ENCODE measurements around the gene TMEM61. TPM values are rescaled to one million over a fixed set of nuclear protein-coding genes. Genes with fewer than 3 reads are reported as not detected.
A peak's percentile ranks its signal among the peaks of the same experiment; 100 is the strongest.
"Not testable (repeated sequence)": the region's sequence is repeated elsewhere in the genome, so short reads cannot be mapped to it uniquely, and the experiment has no call there.

The TMEM61 gene
- total RNA-seq = not detected

DNA sequence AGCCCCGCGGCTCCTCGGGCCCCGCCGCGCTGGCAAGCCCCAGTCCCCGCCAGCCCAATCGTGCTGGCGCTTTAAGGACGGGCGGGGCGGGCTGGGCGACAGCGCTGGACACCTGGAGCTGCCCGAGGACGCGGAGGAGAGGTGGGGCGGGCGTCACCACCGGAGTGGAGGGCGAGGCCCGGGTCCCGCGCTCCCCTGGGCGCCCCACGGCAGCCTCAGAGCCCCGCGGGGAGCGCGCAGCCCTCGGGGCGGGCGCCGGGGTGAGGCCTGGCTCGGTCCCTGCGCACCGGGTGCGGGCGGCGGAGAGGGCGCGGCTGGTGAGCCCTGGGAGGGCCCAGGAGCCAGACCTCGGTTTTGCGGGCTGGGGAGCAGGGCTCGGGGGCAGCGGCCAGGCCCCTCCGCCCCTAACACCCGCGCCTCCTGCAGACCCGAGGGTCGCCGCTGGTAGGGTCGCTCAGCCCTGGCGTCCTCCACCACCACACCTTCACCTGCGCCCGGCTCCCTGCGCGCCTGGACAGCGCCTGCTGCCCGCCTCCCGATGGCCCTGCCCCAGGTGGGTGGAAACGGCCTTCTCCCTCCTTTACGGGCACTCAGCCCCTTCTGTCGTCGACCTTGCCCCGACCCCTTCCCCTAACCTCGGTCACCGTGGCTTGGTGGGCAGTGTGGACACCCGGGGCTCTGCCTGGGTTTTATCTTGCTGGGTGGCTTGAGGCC is at the start of gene TMEM61:
TSS of gene TMEM61 (plus strand) at position 101 of the 714 bp plus-strand sequence. CDS start at position 539, 438 bp downstream.
- Mint-ChIP-seq H3K36me3 (no peaks in the 10 kb centered on the region), H3K27me3 (peaks cover 33% of the 10 kb centered on the region), H3K9me3 (no peaks in the 10 kb centered on the region), H3K4me3 (no peak within 1 kb of the TSS), H3K27ac (no peak within 1 kb of the TSS), H3K4me1 (ENCODE audit: low read depth) (no peaks in the 10 kb centered on the region)
- CTCF ChIA-PET = interaction anchor here (2.2 kb wide), 1 partner anchor 36 kb away, joined by 9 read pairs; no protein-coding TSS in a partner anchor
- POLR2A ChIA-PET = no interaction called here
- DNase-seq = no peak
- intact Hi-C loops (cut with micrococcal nuclease) = no loop called here

DNA sequence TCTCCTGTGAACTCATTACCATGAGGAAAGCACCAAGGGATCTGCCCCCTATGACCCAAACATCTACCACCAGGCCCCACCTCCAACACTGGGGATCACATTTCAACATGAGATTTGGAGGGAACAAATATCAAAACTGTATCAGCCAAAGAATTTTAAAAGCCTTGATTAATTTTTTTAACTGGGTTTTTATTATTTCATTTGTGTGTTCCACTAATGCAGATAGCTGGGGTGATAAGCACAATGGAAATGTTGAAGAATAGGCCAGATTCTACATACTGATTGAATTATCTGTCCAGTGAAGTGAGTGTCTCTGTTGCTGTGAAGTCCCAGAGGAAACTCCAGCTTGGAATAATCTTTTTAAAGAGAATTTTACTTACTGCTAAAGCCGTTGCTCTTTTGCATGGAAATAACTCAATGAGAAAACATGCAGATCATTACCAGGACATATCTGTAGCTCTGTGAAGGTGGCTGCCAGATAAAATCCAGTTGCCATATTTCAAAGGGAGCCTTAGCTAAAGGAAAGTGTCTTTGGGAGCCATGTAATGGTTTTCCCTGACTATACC is 49.1 kb upstream of the TMEM61 start:
- intact Hi-C loops (cut with micrococcal nuclease) = no loop called here
- Mint-ChIP-seq H3K4me1 (ENCODE audit: low read depth) (no peaks in the 10 kb centered on the region), H3K4me3 (no peak overlapping the region), H3K27ac (no peak overlapping the region), H3K9me3 (peaks cover 2% of the 10 kb centered on the region), H3K27me3 (peaks cover 13% of the 10 kb centered on the region), H3K36me3 (no peaks in the 10 kb centered on the region)
- CTCF ChIA-PET = interaction anchor here (0.6 to 2.1 kb wide), 3 partner anchors 14 to 91 kb away, joined by 3 to 12 read pairs (median 5); no protein-coding TSS in a partner anchor
- POLR2A ChIA-PET = no interaction called here
- no peak for DNase-seq

DNA sequence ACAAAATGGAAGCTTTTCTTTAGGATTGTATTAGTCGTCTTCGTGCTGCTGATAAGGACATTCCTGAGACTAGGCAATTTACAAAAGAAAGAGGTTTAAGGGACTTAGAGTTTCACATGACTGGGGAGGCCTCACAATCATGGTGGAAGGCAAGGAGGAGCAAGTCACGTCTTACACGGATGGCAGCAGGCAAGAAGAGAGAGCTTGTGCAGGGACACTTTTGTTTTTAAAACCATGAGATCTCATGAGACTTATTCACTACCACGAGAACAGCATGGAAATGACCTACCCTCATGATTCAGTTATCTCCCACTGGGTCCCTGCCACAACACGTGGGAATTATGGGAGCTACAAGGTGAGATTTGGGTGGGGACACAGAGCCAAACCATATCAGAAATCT is 46.3 kb upstream of the TMEM61 start:
- H3K4me1 Mint-ChIP-seq (ENCODE audit: low read depth); H3K9me3 Mint-ChIP-seq; H3K4me3 Mint-ChIP-seq; H3K27ac Mint-ChIP-seq; DNase-seq; intact Hi-C loops (cut with micrococcal nuclease); H3K36me3 Mint-ChIP-seq; POLR2A ChIA-PET: not testable (repeated sequence)
- CTCF ChIA-PET = interaction anchor here (1.1 to 1.8 kb wide), 3 partner anchors 11 to 88 kb away, joined by 3 to 13 read pairs (median 3); no protein-coding TSS in a partner anchor
- peaks cover 22% of the 10 kb centered on the region for H3K27me3 Mint-ChIP-seq

DNA sequence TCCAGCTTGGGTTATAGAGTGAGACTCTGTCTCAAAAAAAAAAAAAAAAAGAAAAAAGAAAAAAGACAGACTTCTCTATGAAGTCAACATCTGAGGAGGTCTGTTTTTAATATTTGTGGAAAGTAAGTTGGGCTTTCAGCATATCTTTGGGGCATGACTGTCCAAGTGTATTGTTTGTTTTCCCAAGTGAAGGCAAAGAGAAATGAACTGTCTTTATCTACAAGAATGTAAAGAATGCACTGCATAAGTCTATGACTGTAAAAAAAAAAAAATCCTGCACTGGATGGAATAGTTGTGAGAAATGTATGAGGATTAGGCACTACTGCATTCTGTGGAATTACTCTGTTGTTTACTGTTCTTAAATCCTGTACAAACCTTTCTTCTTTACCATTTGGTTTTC is 45.6 kb upstream of the TMEM61 start:
- H3K27ac Mint-ChIP-seq = no peak overlapping the region
- H3K4me3 Mint-ChIP-seq = no peak overlapping the region
- ChIA-PET POLR2A (no interaction called here), CTCF (interaction anchor here (1.0 to 1.8 kb wide), 4 partner anchors 10 to 87 kb away, joined by 3 to 13 read pairs (median 3); no protein-coding TSS in a partner anchor)
- peaks cover 8% of the 10 kb centered on the region for H3K4me1 Mint-ChIP-seq (ENCODE audit: low read depth)
- H3K9me3 Mint-ChIP-seq = peaks cover 2% of the 10 kb centered on the region
- H3K27me3 Mint-ChIP-seq = peaks cover 22% of the 10 kb centered on the region
- intact Hi-C loops (cut with micrococcal nuclease) = no loop called here
- DNase-seq = no peak
- H3K36me3 Mint-ChIP-seq = peaks cover 2% of the 10 kb centered on the region

DNA sequence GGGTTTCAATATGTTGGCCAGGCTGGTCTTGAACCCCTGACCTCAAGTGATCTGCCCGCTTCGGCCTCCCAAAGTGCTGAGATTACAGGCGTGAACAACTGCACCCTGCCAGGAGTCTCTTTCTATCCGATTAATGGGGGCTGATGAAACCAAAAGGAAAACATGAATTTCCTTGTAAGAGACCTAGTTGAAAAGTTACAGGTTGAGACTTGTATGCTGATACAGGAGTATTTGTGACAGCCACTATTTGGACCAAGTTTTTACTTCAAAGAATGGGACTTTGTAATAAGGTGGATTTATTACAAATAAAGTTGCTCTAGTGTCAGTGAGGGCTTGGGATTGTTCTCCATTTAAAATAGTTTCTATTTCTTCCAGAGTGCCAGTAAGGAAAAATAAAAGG is 43.6 kb upstream of the TMEM61 start:
- Mint-ChIP-seq H3K4me1 (ENCODE audit: low read depth) (peaks cover 9% of the 10 kb centered on the region), H3K27me3 (peaks cover 20% of the 10 kb centered on the region), H3K9me3 (no peaks in the 10 kb centered on the region), H3K27ac (no peak overlapping the region), H3K36me3 (peaks cover 2% of the 10 kb centered on the region), H3K4me3 (no peak overlapping the region)
- intact Hi-C loops (cut with micrococcal nuclease) = no loop called here
- CTCF ChIA-PET = no interaction called here
- DNase-seq = no peak
- POLR2A ChIA-PET = no interaction called here

DNA sequence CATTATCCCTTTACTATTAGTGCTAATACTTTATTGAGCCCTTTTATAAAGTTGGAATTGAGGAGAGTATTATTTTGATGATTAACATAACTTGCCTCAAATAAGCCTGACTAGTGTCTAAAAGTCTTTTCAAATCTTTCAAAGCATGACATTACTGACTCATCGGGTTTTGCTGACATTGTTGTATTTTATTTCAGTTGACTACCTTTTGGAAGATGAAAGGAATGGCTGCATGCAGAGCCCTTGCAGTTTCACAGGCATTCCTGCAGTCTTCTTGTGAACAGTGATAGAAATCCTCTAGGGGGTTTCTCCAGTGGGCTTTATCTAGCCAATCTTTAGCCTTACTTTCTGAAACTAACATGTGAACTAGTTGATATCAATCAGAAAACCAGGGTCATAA is 43.0 kb upstream of the TMEM61 start:
- intact Hi-C loops (cut with micrococcal nuclease) = no loop called here
- H3K4me3 Mint-ChIP-seq = no peak overlapping the region
- peaks cover 9% of the 10 kb centered on the region for H3K4me1 Mint-ChIP-seq (ENCODE audit: low read depth)
- H3K36me3 Mint-ChIP-seq = peaks cover 2% of the 10 kb centered on the region
- H3K9me3 Mint-ChIP-seq = no peaks in the 10 kb centered on the region
- CTCF ChIA-PET = no interaction called here
- H3K27ac Mint-ChIP-seq = no peak overlapping the region
- POLR2A ChIA-PET = no interaction called here
- DNase-seq = no peak
- peaks cover 20% of the 10 kb centered on the region for H3K27me3 Mint-ChIP-seq

DNA sequence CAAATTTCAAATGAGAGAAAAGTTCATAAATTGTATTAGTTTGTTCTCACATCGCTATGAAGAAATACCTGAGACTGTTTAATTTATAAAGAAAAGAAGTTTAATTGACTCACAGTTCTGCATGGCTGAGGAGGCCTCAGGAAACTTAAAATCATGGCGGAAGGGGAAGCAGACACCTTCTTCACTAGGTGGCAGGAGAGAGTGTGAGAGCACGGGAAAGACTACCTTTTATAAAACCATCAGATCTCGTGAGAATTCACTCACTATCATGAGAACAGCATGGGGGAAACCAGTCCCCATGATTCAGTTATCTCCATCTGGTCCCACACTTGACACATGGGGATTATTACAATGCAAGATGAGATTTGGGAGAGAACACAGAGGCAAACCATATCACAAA is 41.5 kb upstream of the TMEM61 start:
- intact Hi-C loops (cut with micrococcal nuclease); POLR2A ChIA-PET; DNase-seq; H3K36me3 Mint-ChIP-seq; H3K9me3 Mint-ChIP-seq; H3K27ac Mint-ChIP-seq; H3K4me1 Mint-ChIP-seq (ENCODE audit: low read depth); H3K4me3 Mint-ChIP-seq: not testable (repeated sequence)
- CTCF ChIA-PET = interaction anchor here (1.2 to 5.5 kb wide), 4 partner anchors 9 to 83 kb away, joined by 3 to 24 read pairs (median 14); no protein-coding TSS in a partner anchor
- peaks cover 17% of the 10 kb centered on the region for H3K27me3 Mint-ChIP-seq

DNA sequence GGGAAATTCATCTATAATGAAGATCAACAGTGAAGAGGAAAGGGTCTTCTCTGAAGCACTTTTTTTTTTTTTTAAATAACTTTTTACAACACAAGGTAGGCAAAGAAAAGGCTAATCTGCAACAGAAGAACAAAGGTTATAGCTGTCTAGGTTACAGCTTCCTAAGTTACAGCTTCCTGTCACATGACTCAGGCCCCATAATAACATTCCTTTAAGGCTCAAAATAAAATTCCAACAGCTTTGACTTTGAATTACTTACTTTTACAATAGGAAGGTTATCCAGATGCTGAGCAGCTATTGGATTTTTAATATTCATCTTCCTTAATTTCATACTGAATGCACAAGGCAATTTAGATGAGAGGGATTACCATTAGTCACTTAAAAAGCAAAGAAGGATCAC is 40.4 kb upstream of the TMEM61 start:
- no peak overlapping the region for H3K27ac Mint-ChIP-seq
- POLR2A ChIA-PET = no interaction called here
- CTCF ChIA-PET = interaction anchor here (1.9 to 5.5 kb wide), 3 partner anchors 9 to 82 kb away, joined by 9 to 24 read pairs (median 20); no protein-coding TSS in a partner anchor
- peaks cover 2% of the 10 kb centered on the region for H3K36me3 Mint-ChIP-seq
- peaks cover 12% of the 10 kb centered on the region for H3K27me3 Mint-ChIP-seq
- no peaks in the 10 kb centered on the region for H3K9me3 Mint-ChIP-seq
- intact Hi-C loops (cut with micrococcal nuclease) = no loop called here
- no peak overlapping the region for H3K4me3 Mint-ChIP-seq
- peaks cover 9% of the 10 kb centered on the region for H3K4me1 Mint-ChIP-seq (ENCODE audit: low read depth)
- DNase-seq = no peak

DNA sequence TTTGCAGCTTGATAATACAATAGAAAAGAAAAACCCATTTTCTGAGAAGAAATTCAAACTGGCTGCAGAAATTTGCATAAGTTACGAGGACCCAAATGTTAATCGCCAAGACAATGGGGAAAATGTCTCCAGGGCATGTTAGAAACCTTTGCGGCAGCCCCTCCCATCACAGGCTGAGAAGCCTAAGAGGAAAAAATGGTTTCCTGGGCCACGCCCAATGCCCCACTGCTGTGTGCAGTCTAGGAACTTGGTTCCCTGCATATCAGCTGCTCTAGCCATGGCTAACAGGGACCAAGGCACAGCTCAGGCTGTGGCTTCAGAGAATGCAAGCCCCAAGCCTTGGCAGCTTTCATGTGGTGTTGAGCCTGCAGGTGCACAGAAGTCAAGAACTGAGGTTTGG is 37.5 kb upstream of the TMEM61 start:
- no peak for DNase-seq
- Mint-ChIP-seq H3K36me3 (no peaks in the 10 kb centered on the region), H3K4me3 (no peak overlapping the region), H3K9me3 (no peaks in the 10 kb centered on the region), H3K4me1 (ENCODE audit: low read depth) (peaks cover 11% of the 10 kb centered on the region), H3K27me3 (no peaks in the 10 kb centered on the region), H3K27ac (no peak overlapping the region)
- ChIA-PET POLR2A (no interaction called here), CTCF (interaction anchor here (1.8 to 5.5 kb wide), 2 partner anchors 54 to 79 kb away, joined by 5 to 24 read pairs; no protein-coding TSS in a partner anchor)
- intact Hi-C loops (cut with micrococcal nuclease) = no loop called here

DNA sequence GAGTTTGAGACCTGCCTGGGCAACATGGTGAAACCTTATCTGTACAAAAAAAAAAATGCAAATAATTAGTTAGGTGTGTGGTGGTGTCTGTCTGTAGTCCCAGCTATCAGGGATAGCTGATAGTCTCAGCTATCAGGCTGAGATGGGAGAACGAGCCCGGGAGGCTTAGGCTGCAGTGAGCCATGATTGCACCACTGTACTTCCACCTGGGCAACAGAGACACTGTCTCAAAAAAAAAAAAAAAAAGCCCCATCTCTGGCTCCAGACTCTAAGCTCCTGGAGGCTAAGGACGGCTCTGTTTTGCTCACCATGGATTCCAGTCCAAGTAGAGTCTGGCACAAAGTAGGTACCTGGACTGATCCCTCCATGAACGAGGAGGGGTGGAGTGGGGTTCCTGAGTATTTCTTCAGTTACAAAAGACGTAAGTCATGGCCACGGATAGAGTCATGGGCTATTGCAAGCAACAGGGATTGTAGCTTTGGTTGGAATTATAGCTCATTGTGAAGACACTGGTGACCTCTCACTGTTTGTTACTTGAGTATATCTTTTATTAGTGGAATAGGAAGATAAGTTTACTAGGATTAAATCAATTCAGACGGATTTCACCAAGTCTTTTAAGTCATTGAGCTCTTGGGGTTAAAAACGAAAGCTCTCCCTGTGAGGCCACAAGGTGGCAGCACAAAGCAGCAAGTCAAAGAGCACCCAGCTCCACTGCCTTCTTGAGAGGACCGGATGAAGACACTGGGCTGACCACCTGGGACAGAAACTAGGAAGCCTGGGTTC is 35.6 kb upstream of the TMEM61 start:
- H3K4me1 Mint-ChIP-seq (ENCODE audit: low read depth) = peaks cover 5% of the 10 kb centered on the region
- intact Hi-C loops (cut with micrococcal nuclease) = loop anchor here (1.0 kb wide), 2 partner anchors 52 to 78 kb away; no protein-coding TSS in a partner anchor
- no peak overlapping the region for H3K27ac Mint-ChIP-seq
- H3K4me3 Mint-ChIP-seq = no peak overlapping the region
- CTCF ChIA-PET = interaction anchor here (0.6 to 10.0 kb wide), 44 partner anchors 8 to 1765 kb away, joined by 3 to 261 read pairs (median 4); partner anchors contain the start of genes BSND, DHCR24 and TMEM61
- POLR2A ChIA-PET = interaction anchor here (0.8 kb wide), 1 partner anchor 52 kb away, joined by 4 read pairs; no protein-coding TSS in a partner anchor
- no peaks in the 10 kb centered on the region for H3K9me3 Mint-ChIP-seq
- peak; percentile 79 for DNase-seq
- H3K27me3 Mint-ChIP-seq = no peaks in the 10 kb centered on the region
- H3K36me3 Mint-ChIP-seq = no peaks in the 10 kb centered on the region

DNA sequence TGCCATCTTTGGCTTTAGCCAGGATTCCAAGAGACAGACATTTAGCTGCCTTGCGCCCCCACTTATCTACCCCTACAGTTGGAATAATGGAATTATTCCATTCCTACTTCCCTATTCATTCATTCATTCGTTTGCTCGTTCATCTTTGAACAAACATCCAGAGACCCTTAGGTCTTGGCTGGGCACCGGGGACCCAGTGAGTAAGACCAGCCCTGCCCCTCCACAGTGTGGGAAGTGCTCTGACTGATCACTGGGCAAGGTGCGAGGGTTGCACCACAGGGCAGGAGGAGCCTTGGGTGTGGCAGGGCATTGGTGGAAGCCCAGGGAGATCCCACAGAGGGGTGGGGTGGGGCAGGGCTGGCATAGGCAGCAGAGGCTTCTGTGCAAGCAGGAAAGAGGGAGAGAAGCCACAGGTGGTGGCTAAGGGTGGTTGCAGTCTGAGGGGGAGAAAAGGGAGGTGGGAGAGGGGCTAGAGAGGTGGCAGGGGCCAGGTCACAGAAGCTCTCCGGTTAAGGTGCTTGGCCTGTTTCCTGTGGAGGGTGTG is 35.0 kb upstream of the TMEM61 start:
- intact Hi-C loops (cut with micrococcal nuclease) = loop anchor here (1.0 kb wide), 2 partner anchors 51 to 77 kb away; no protein-coding TSS in a partner anchor
- ChIA-PET POLR2A (no interaction called here), CTCF (interaction anchor here (0.7 to 10.0 kb wide), 47 partner anchors 8 to 1764 kb away, joined by 3 to 261 read pairs (median 4); partner anchors contain the start of genes BSND, DHCR24 and TMEM61)
- Mint-ChIP-seq H3K9me3 (no peaks in the 10 kb centered on the region), H3K4me1 (ENCODE audit: low read depth) (peaks cover 8% of the 10 kb centered on the region), H3K27me3 (no peaks in the 10 kb centered on the region), H3K27ac (no peak overlapping the region), H3K36me3 (no peaks in the 10 kb centered on the region), H3K4me3 (no peak overlapping the region)
- no peak for DNase-seq
